ENCODE results near the gene SRSF4. TPM values are rescaled to one million over a fixed set of nuclear protein-coding genes. Genes with fewer than 3 reads are reported as not detected.
A peak's percentile ranks its signal among the peaks of the same experiment; 100 is the strongest.
"Not testable (repeated sequence)": the region's sequence is repeated elsewhere in the genome, so short reads cannot be mapped to it uniquely, and the experiment has no call there.

Gene SRSF4
- total RNA-seq, 2 donors from 2014 or later, result 86.3 to 90.3 TPM

GRCh38 chr1:29142714-29143113, 39.0 kb downstream of the SRSF4 start:
- H3K9me3 ChIP-seq, result no peaks in the 10 kb centered on the region
- no peaks in the 10 kb centered on the region for H3K27me3 ChIP-seq
- H3K36me3 ChIP-seq, result no peaks in the 10 kb centered on the region
- H3K27ac ChIP-seq, result no peak overlapping the region
- no peak for DNase-seq
- no peak overlapping the region for H3K4me3 ChIP-seq
- H3K4me1 ChIP-seq, result peaks cover 6% of the 10 kb centered on the region
- no peak overlapping the region for H3K9ac ChIP-seq (ENCODE audit: low read depth in 2 of 2, low read length in 2 of 2)
- TF ChIP-seq CTCF (IDR thresholded peaks at IDR 0.05), result no peak
- intact Hi-C loops (cut with DNase I), result no loop called here

GRCh38 chr1:29136391-29136915, 45.2 kb downstream of the SRSF4 start:
- intact Hi-C loops (cut with DNase I), result no loop called here
- no peak for TF ChIP-seq CTCF (IDR thresholded peaks at IDR 0.05)
- no peak overlapping the region for H3K9ac ChIP-seq (ENCODE audit: low read depth in 2 of 2, low read length in 2 of 2)
- H3K27me3 ChIP-seq, result no peaks in the 10 kb centered on the region
- no peaks in the 10 kb centered on the region for H3K4me1 ChIP-seq
- H3K27ac ChIP-seq, result no peak overlapping the region
- no peak overlapping the region for H3K4me3 ChIP-seq
- no peaks in the 10 kb centered on the region for H3K36me3 ChIP-seq
- no peak for DNase-seq
- no peaks in the 10 kb centered on the region for H3K9me3 ChIP-seq

GRCh38 chr1:29134695-29135028, 47.0 kb downstream of the SRSF4 start:
- Histone ChIP-seq H3K4me3 (no peak overlapping the region), H3K27ac (no peak overlapping the region), H3K36me3 (no peaks in the 10 kb centered on the region), H3K27me3 (no peaks in the 10 kb centered on the region), H3K9me3 (no peaks in the 10 kb centered on the region), H3K9ac (ENCODE audit: low read depth in 2 of 2, low read length in 2 of 2) (no peak overlapping the region), H3K4me1 (no peaks in the 10 kb centered on the region)
- no peak for TF ChIP-seq CTCF (IDR thresholded peaks at IDR 0.05)
- no peak for DNase-seq
- intact Hi-C loops (cut with DNase I), result no loop called here

GRCh38 chr1:29133861-29134694, 47.6 kb downstream of the SRSF4 start:
- intact Hi-C loops (cut with DNase I), result no loop called here
- no peak overlapping the region for H3K27ac ChIP-seq
- H3K9me3 ChIP-seq, result no peaks in the 10 kb centered on the region
- peak overlapping the region; percentile 2 for H3K4me3 ChIP-seq
- no peak for TF ChIP-seq CTCF (IDR thresholded peaks at IDR 0.05)
- H3K4me1 ChIP-seq, result no peaks in the 10 kb centered on the region
- no peaks in the 10 kb centered on the region for H3K27me3 ChIP-seq
- peak; percentile 40 for DNase-seq
- H3K36me3 ChIP-seq, result no peaks in the 10 kb centered on the region
- no peak overlapping the region for H3K9ac ChIP-seq (ENCODE audit: low read depth in 2 of 2, low read length in 2 of 2)

GRCh38 chr1:29131056-29131455, 50.6 kb downstream of the SRSF4 start:
- H3K27ac ChIP-seq; intact Hi-C loops (cut with DNase I); H3K9ac ChIP-seq (ENCODE audit: low read depth in 2 of 2, low read length in 2 of 2); H3K4me3 ChIP-seq; DNase-seq; H3K4me1 ChIP-seq; H3K9me3 ChIP-seq; H3K36me3 ChIP-seq; H3K27me3 ChIP-seq: not testable (repeated sequence)

- H3K27ac ChIP-seq, result no peak overlapping the region
- H3K9ac ChIP-seq (ENCODE audit: low read depth in 2 of 2, low read length in 2 of 2), result no peak overlapping the region
- peaks cover 7% of the 10 kb centered on the region for H3K27me3 ChIP-seq
- TF ChIP-seq CTCF (IDR thresholded peaks at IDR 0.05), result no peak
- H3K36me3 ChIP-seq, result no peaks in the 10 kb centered on the region
- H3K4me1 ChIP-seq, result no peaks in the 10 kb centered on the region
- no peak for DNase-seq
- no peak overlapping the region for H3K4me3 ChIP-seq
- no peaks in the 10 kb centered on the region for H3K9me3 ChIP-seq
- intact Hi-C loops (cut with DNase I), result loop anchor here (5.0 to 10.0 kb wide), 2 partner anchors 45 to 248 kb away; no protein-coding TSS in a partner anchor
Observed at GRCh38 chr1:29129916-29130315, 51.8 kb downstream of the SRSF4 start.

Measured in colonic mucosa (tissue), 4 donors.